CD14-positive monocyte (primary cell): ENCODE data around the gene KAZN. TPM values are rescaled to one million over a fixed set of nuclear protein-coding genes. Genes with fewer than 3 reads are reported as not detected.

Experiments used
- DNase-seq, 3 donors: peaks; one replicate each; pipeline ENCODE4 v3.0.0-alpha.2; 2011 to 2022
- H2AFZ ChIP-seq: 2 replicates; pipeline ENCODE4 v1.6.0; 2012; ENCODE audit warnings: mild to moderate bottlenecking, low read depth, low read length, inconsistent platforms; ENCODE audit not compliant: insufficient read depth, poor library complexity, severe bottlenecking
- H3K27ac ChIP-seq, 2 donors: 1 replicate in 1 of 2; 2 replicates in 1 of 2; pipeline ENCODE4 v1.5.1; 2012 to 2013; ENCODE audit warnings: low read length in 2 of 2, control low read depth in 1 of 2, inconsistent platforms in 1 of 2, low read depth in 1 of 2, mild to moderate bottlenecking in 1 of 2
- H3K27me3 ChIP-seq, 2 donors: one replicate each; pipeline versions ENCODE4 v1.6.0 to v1.6.1; 2011 to 2013; ENCODE audit warnings: low read length in 2 of 2; ENCODE audit not compliant: control insufficient read depth in 2 of 2, insufficient read depth in 2 of 2
- H3K36me3 ChIP-seq, 2 donors: replicated peaks in 1 of 2; 1 replicate in 1 of 2; 2 replicates in 1 of 2; pipeline versions ENCODE4 v1.5.1 to v1.6.1; 2012 to 2013; ENCODE audit warnings: low read length in 2 of 2, control low read depth in 1 of 2, inconsistent platforms in 1 of 2, mild to moderate bottlenecking in 1 of 2; ENCODE audit not compliant: insufficient read depth in 2 of 2, control insufficient read depth in 1 of 2
- H3K4me1 ChIP-seq, 2 donors: 1 replicate in 1 of 2; 2 replicates in 1 of 2; pipeline versions ENCODE4 v1.5.1 to v1.6.1; 2012 to 2013; ENCODE audit warnings: low read length in 2 of 2, control low read depth in 1 of 2, inconsistent platforms in 1 of 2, mild to moderate bottlenecking in 1 of 2, moderate library complexity in 1 of 2; ENCODE audit not compliant: insufficient read depth in 2 of 2, control insufficient read depth in 1 of 2
- H3K4me2 ChIP-seq: replicated peaks from 2 replicates; pipeline ENCODE3; 2012; ENCODE audit warnings: low read length, moderate library complexity, mild to moderate bottlenecking; ENCODE audit not compliant: poor library complexity, severe bottlenecking; ENCODE audit errors: extremely low read depth
- H3K4me3 ChIP-seq, 3 experiments: fragments of 200-600 bp in 1 of 3; sonication (generic) in 1 of 3; replicated peaks in 1 of 3; 1 replicate in 2 of 3; 2 replicates in 1 of 3; pipeline ENCODE4 v1.5.1; 2011 to 2013; ENCODE audit warnings: low read length in 3 of 3, mild to moderate bottlenecking in 3 of 3, control low read depth in 2 of 3, low read depth in 2 of 3, inconsistent platforms in 1 of 3, moderate library complexity in 1 of 3
- H3K79me2 ChIP-seq: 2 replicates; pipeline ENCODE4 v1.6.0; 2012; ENCODE audit warnings: mild to moderate bottlenecking, control low read depth, inconsistent platforms, low read length, moderate library complexity; ENCODE audit not compliant: insufficient read depth
- H3K9ac ChIP-seq: 2 replicates; pipeline ENCODE4 v1.6.0; 2017; ENCODE audit warnings: low read length, mild to moderate bottlenecking; ENCODE audit not compliant: insufficient read depth, poor library complexity, severe bottlenecking
- H3K9me3 ChIP-seq, 2 donors: replicated peaks in 1 of 2; 1 replicate in 1 of 2; 2 replicates in 1 of 2; pipeline versions ENCODE4 v1.5.1 to v1.6.1; 2012 to 2013; ENCODE audit warnings: low read length in 2 of 2, control low read depth in 1 of 2; ENCODE audit not compliant: control insufficient read depth in 1 of 2, insufficient read depth in 1 of 2
- H4K20me1 ChIP-seq: 2 replicates; pipeline ENCODE4 v1.6.0; 2012; ENCODE audit warnings: mild to moderate bottlenecking, low read length, control low read depth, moderate library complexity; ENCODE audit not compliant: insufficient read depth
- H3K27ac Mint-ChIP-seq, 7 donors: one replicate each; pipeline ENCODE4 v1.8.0; 2020; ENCODE audit warnings: mild to moderate bottlenecking in 7 of 7, mixed read lengths in 7 of 7, moderate library complexity in 6 of 7, inconsistent platforms in 2 of 7
- H3K27me3 Mint-ChIP-seq, 3 donors: one replicate each; pipeline ENCODE4 v1.8.0; 2021 to 2022; ENCODE audit warnings: low read depth in 3 of 3, mild to moderate bottlenecking in 3 of 3, mixed read lengths in 3 of 3, moderate library complexity in 3 of 3, inconsistent platforms in 1 of 3
- H3K36me3 Mint-ChIP-seq, 2 donors: one replicate each; pipeline ENCODE4 v1.8.0; 2020; ENCODE audit warnings: mixed read lengths in 2 of 2, inconsistent platforms in 1 of 2, mild to moderate bottlenecking in 1 of 2
- H3K4me1 Mint-ChIP-seq: one replicate; pipeline ENCODE4 v1.8.0; 2020; ENCODE audit warnings: mild to moderate bottlenecking, mixed read lengths
- H3K4me3 Mint-ChIP-seq, 2 donors: one replicate each; pipeline ENCODE4 v1.8.0; 2020; ENCODE audit warnings: mild to moderate bottlenecking in 2 of 2, mixed read lengths in 2 of 2, moderate library complexity in 1 of 2
- H3K9me3 Mint-ChIP-seq, 7 donors: one replicate each; pipeline ENCODE4 v1.8.0; 2020 to 2022; ENCODE audit warnings: mixed read lengths in 7 of 7, mild to moderate bottlenecking in 6 of 7, moderate library complexity in 6 of 7, inconsistent platforms in 2 of 7
- CTCF ChIP-seq: fragments of 200-600 bp; IDR thresholded peaks from one replicate; pipeline ENCODE4 v1.8.0; 2022; ENCODE audit warnings: antibody characterized with exemption, mild to moderate bottlenecking
- WGBS: methylation state at CpG from one replicate; pipeline ENCODE4 v1.1.5; 2013; ENCODE audit warnings: missing lambda C conversion rate; ENCODE audit not compliant: insufficient coverage; 5-methylcytosine and 5-hydroxymethylcytosine counted together
- intact Hi-C, 2 donors: fragments of 100-400 bp; cut with micrococcal nuclease; formaldehyde crosslinking; loops; one replicate each; pipeline versions ENCODE4 v1.15.0 to v1.15.1; 2023
- polyA plus RNA-seq, 3 donors: library from polyadenylated mRNA; depleted of rRNA in 1 of 3; unstranded in 2 of 3; stranded (reverse) in 1 of 3; fragments of 300-500 nt in 2 of 3; fragments of >200 nt in 1 of 3; fragmentation: Illumina TruSeq in 2 of 3; gene quantifications; 1 replicate in 2 of 3; 2 replicates in 1 of 3; pipeline ENCODE4 v1.2.3, GENCODE V29; 2012 to 2021

The KAZN gene
- polyA plus RNA-seq, 3 donors = not detected

DNA sequence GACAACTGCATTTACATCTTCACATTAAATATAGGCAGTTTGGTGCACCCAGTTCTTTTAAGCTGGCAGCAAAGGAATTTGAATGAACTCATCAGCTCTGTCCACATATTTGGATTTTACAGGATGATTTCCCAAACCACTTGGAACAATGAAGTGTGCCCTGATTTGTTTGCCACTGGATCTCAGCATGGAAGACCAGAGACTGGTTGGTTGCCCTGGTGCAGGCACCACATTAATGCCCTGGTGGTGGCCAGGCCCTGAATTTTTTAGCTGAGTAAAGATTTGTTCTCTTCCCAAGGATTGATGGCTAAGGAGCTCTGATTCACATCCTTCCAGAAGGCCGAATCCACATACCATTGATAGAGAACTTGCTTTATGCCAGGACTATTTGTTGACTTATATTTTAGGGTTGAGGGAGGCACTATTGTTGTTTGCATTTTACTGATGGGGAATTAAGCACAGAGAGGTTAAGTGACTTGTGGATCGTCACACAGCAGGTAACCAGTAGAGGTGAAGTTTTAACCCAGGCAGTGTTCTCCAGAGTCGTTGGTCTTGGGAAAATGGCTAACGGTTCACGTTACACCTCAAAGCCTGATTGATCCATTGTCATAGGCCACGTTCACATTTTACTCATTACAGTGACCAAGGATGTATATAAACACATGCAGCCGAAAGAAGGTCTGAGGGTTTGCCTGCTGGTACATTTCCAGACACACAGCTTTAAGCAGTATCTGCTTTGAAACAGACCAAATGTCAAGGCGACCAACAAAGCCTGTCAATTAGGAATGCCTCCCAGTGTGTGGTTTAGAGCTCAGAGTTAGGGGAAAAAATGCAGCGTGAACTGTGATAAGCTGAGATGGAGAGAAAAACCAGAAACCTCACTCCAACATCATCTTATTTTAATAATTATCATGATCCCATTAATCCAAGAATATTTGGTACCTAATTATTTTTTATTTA lies 50.7 kb downstream of the KAZN start:
- Histone ChIP-seq H3K9ac (no peak overlapping the region), H3K27ac (no peak overlapping the region), H3K4me1 (no peaks in the 10 kb centered on the region), H2AFZ (no peak overlapping the region), H3K36me3 (no peaks in the 10 kb centered on the region), H3K4me2 (no peak overlapping the region), H3K27me3 (no peaks in the 10 kb centered on the region), H3K79me2 (no peaks in the 10 kb centered on the region), H3K9me3 (no peaks in the 10 kb centered on the region), H4K20me1 (no peaks in the 10 kb centered on the region), H3K4me3 (no peak overlapping the region)
- intact Hi-C loops = no loop called here
- WGBS = 94% methylated on average over 3 of the region's 9 CpGs
- H3K4me3 Mint-ChIP-seq = no peak overlapping the region
- H3K4me1 Mint-ChIP-seq = no peaks in the 10 kb centered on the region
- no peak for DNase-seq
- TF ChIP-seq CTCF = no peak
- H3K27me3 Mint-ChIP-seq = no peaks in the 10 kb centered on the region
- no peaks in the 10 kb centered on the region for H3K36me3 Mint-ChIP-seq
- H3K9me3 Mint-ChIP-seq = peaks cover 2 to 12% (median 5%) of the 10 kb centered on the region in 7 donors
- no peak overlapping the region for H3K27ac Mint-ChIP-seq

DNA sequence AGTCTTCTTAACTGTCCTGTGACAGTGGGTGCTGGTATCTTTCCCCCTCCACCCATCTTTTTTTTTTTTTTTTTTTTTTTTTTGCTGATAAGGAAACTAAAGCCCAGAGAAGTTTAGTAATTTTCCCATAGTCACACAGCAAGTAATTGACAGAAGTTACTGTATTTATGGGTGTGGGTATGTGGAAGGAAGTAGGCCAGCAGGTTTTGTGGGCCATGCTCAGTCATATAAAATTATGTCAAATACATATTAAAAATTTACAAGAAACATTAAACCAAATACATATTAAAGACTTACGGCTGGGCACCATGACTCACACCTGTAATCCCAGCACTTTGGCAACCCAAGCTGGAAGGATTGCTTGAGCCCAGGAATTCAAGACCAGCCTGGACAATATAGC lies 51.5 kb downstream of the KAZN start:
- H3K4me2 ChIP-seq = no peak overlapping the region
- intact Hi-C loops = no loop called here
- H3K27ac Mint-ChIP-seq = no peak overlapping the region
- H3K4me1 Mint-ChIP-seq = no peaks in the 10 kb centered on the region
- no peak overlapping the region for H3K4me3 ChIP-seq
- H2AFZ ChIP-seq = no peak overlapping the region
- WGBS = 100% methylated on average over 1 of the region's 1 CpG
- no peaks in the 10 kb centered on the region for H3K36me3 ChIP-seq
- no peaks in the 10 kb centered on the region for H3K4me1 ChIP-seq
- no peak for DNase-seq
- H3K27ac ChIP-seq = no peak overlapping the region
- H3K9me3 Mint-ChIP-seq = peaks cover 0 to 8% (median 4%) of the 10 kb centered on the region in 7 donors
- H4K20me1 ChIP-seq = no peaks in the 10 kb centered on the region
- no peaks in the 10 kb centered on the region for H3K36me3 Mint-ChIP-seq
- no peaks in the 10 kb centered on the region for H3K79me2 ChIP-seq
- no peak overlapping the region for H3K4me3 Mint-ChIP-seq
- TF ChIP-seq CTCF = no peak
- H3K27me3 ChIP-seq = no peaks in the 10 kb centered on the region
- no peaks in the 10 kb centered on the region for H3K27me3 Mint-ChIP-seq
- no peaks in the 10 kb centered on the region for H3K9me3 ChIP-seq
- no peak overlapping the region for H3K9ac ChIP-seq
